Brain microvascular endothelial cell (primary cell): ENCODE data around the gene SLC38A7.
"Not testable (repeated sequence)": the region's sequence is repeated elsewhere in the genome, so short reads cannot be mapped to it uniquely, and the experiment has no call there.

Source experiments
- DNase-seq: peaks from one replicate; pipeline ENCODE4 v3.0.0-alpha.2; 2020
- H3K27ac ChIP-seq: fragments of 250-450 bp; sonication (Bioruptor Pico); 2 replicates; pipeline ENCODE4 v1.5.1; 2020; ENCODE audit warnings: mild to moderate bottlenecking, moderate library complexity
- H3K27me3 ChIP-seq: fragments of 250-450 bp; sonication (Bioruptor Pico); replicated peaks from 2 replicates; pipeline ENCODE4 v1.5.1; 2020; ENCODE audit warnings: mild to moderate bottlenecking
- H3K36me3 ChIP-seq: fragments of 250-450 bp; sonication (Bioruptor Pico); replicated peaks from 2 replicates; pipeline ENCODE4 v1.5.1; 2020; ENCODE audit warnings: mild to moderate bottlenecking
- H3K4me3 ChIP-seq: 2 replicates; pipeline ENCODE4 v1.5.1; 2011; ENCODE audit warnings: low read depth, mild to moderate bottlenecking, control low read depth, low read length, moderate library complexity
- in situ Hi-C: cut with HindIII; loops from 2 replicates; pipeline ENCODE4 v1.10.0; 2017; ENCODE audit warnings: low sequenced_read_pairs, low pct_ligation_motif_present
- TF ChIP-seq, protein P1 (sequence below): IDR thresholded peaks from 2 replicates; pipeline ENCODE4 v1.5.1; 2011; ENCODE audit warnings: low read depth, mild to moderate bottlenecking, moderate library complexity, low read length, control low read depth, inconsistent platforms; ENCODE audit errors: missing control alignments

Gene SLC38A7

DNA sequence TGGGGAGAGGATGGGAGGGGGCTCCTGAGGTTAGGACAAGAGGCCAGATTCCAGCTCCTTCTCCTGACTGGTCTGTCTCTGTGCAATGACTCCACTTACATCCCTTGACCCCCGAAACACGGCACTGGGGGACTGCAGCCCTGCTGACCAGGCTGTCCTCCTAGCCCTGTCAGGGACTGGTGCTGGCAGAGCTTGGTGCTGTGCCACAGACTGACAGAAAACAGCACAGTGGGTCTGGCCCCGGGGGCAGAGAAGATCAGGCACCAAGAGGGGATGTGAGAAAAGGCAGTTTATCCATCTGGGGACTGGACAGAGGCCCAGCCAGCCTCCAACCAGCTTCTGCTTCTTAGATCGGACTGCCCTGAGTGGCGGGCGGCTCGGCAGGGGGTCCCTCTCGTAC lies 19.4 kb downstream of the SLC38A7 start:
- TF ChIP-seq, protein P1, sequence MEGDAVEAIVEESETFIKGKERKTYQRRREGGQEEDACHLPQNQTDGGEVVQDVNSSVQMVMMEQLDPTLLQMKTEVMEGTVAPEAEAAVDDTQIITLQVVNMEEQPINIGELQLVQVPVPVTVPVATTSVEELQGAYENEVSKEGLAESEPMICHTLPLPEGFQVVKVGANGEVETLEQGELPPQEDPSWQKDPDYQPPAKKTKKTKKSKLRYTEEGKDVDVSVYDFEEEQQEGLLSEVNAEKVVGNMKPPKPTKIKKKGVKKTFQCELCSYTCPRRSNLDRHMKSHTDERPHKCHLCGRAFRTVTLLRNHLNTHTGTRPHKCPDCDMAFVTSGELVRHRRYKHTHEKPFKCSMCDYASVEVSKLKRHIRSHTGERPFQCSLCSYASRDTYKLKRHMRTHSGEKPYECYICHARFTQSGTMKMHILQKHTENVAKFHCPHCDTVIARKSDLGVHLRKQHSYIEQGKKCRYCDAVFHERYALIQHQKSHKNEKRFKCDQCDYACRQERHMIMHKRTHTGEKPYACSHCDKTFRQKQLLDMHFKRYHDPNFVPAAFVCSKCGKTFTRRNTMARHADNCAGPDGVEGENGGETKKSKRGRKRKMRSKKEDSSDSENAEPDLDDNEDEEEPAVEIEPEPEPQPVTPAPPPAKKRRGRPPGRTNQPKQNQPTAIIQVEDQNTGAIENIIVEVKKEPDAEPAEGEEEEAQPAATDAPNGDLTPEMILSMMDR = no peak
- in situ Hi-C loops = no loop called here
- Histone ChIP-seq H3K27me3 (no peaks in the 10 kb centered on the region), H3K36me3 (peaks cover 3% of the 10 kb centered on the region), H3K27ac (no peak overlapping the region), H3K4me3 (no peak overlapping the region)
- no peak for DNase-seq

DNA sequence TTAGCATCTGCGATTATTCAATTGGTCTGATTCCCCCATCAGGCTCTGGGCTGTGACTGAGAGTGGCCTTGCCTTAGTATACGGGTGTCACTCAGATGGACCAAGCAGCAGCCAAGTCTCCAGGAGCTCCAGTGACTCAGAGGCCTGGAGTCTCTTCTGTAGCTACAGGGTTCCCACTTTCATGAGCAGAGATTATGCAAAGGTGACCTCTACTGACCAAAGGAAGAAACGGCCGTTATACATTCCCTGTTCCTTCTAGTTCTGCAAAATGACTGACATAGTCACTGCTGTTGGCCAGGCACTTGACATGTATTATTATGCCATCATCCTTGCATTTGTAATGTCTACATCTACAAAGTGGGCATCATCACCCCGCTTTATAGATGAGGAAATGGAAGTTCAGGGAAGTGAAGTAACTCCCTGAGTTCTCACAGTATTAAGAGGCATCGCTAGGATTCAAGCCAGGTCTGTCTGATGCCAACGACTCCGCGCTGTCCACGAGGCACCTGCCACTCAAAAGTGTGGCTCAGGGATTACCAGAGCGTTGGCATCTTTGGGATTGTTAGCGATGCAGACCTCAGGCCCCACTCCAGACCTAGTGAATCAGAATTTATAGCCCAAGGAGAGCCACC lies 23.3 kb downstream of the SLC38A7 start:
- TF ChIP-seq, protein P1 = peak; percentile 78
- no peak overlapping the region for H3K27ac ChIP-seq
- in situ Hi-C loops = no loop called here
- DNase-seq = peak; percentile 91
- H3K36me3 ChIP-seq = no peaks in the 10 kb centered on the region
- H3K27me3 ChIP-seq = no peaks in the 10 kb centered on the region
- H3K4me3 ChIP-seq = no peak overlapping the region

DNA sequence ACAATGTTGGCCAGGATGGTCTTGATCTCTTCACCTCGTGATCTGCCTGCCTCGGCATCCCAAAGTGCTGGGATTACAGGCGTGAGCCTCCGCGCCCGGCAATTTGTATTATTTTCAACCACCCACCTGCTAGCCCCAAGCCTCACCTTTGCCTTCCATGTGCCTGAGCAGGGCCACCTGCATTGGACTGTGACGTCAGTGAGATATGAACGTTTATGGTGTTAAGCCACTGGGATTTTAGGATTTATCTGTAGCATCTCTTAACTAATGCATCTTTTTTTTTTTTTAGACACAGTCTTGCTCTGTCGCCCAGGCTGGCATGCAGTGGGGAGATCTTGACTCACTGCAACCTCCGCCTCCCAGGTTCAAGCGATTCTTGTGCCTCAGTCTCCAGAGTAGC lies 24.7 kb downstream of the SLC38A7 start:
- H3K27ac ChIP-seq, H3K27me3 ChIP-seq, H3K4me3 ChIP-seq, in situ Hi-C loops, DNase-seq, H3K36me3 ChIP-seq: not testable (repeated sequence)

DNA sequence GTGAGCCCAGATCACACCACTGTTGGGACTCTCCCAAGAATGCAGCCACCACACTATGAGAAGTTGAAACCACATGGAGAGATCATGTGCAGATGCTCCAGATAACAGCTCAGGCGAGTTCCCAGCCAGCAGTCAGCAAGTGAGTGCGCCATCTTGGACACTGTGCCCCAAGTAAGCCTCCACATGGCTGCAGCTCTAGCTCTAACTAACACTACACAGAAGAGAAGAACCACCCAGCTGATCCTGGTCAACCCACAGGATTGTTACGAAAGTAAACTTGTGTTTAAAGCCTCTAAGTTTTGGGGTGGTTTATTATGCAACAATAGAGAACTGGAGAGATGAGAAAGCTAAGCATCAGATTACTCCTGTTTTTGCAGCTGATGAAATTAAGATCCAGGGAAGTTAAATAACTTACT lies 25.8 kb downstream of the SLC38A7 start:
- peak; percentile 9 for DNase-seq
- no peaks in the 10 kb centered on the region for H3K36me3 ChIP-seq
- in situ Hi-C loops = no loop called here
- no peaks in the 10 kb centered on the region for H3K27me3 ChIP-seq
- H3K27ac ChIP-seq = no peak overlapping the region
- TF ChIP-seq, protein P1 = no peak
- H3K4me3 ChIP-seq = no peak overlapping the region

DNA sequence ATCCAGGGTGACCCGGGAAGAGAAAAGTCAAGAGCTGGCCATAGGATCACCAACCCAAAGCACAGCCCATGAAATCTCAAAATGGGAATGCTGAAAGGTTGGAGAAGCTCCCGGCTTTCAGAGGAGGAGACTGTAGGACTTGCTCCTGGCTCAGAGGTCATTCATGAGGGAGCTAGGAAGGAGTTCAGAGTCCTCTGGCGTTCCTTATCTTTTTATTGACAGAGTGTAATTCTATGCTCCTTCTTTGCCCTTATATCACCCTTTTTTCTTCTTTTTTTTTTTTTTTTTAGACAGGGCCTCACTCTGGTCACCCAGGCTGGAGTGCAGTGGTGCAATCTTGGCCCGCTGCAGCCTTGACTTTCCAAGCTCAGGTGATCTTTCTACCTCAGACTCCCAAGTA lies 27.7 kb downstream of the SLC38A7 start:
- in situ Hi-C loops = no loop called here
- H3K27ac ChIP-seq = no peak overlapping the region
- no peak for DNase-seq
- no peak overlapping the region for H3K4me3 ChIP-seq
- TF ChIP-seq, protein P1 = no peak
- H3K36me3 ChIP-seq = no peaks in the 10 kb centered on the region
- H3K27me3 ChIP-seq = no peaks in the 10 kb centered on the region

DNA sequence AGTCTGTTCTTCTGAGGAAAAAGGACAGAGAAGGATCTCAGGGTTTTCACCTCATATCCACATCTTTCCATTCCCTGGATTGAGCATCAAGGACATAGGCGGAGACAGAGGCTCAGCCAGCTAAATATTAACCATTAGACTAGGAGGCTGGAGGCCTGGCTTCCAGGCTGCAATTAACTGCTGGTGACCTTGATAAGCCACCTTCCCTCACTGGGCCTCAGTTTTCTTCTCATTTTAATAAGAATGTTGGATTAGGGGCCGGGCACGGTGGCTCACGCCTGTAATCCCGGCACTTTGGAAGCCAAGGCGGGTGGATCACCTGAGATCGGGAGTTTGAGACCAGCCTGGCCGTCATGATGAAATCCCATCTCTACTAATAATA lies 29.4 kb downstream of the SLC38A7 start:
- Histone ChIP-seq H3K27ac (no peak overlapping the region), H3K36me3 (no peaks in the 10 kb centered on the region), H3K4me3 (no peak overlapping the region), H3K27me3 (no peaks in the 10 kb centered on the region)
- TF ChIP-seq, protein P1 = no peak
- in situ Hi-C loops = no loop called here
- DNase-seq = no peak
